Measurements from ENCODE around the gene MIPEP.
"Not testable (repeated sequence)": the region's sequence is repeated elsewhere in the genome, so short reads cannot be mapped to it uniquely, and the experiment has no call there.

MIPEP gene

DNA sequence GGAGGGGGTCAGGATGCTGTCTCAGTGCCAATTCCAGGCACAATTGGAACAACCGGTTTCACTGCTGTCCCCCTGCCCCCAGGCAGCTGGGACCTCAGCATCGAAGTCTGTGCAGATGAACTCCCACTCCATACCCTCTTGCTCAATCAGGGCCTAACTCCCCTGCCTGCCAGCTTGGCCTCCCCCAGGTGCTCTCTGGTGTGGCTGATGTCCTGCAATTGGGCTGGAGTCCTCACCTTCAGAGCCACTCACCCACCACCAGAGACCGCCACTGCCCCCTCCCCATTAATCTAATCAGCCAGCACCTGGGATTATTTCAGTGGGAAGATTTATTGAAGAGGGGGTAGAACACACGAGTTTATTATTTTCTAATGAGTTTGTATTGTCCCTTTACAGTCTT is 118.8 kb downstream of the MIPEP start:
- DNase-seq = no peak

DNA sequence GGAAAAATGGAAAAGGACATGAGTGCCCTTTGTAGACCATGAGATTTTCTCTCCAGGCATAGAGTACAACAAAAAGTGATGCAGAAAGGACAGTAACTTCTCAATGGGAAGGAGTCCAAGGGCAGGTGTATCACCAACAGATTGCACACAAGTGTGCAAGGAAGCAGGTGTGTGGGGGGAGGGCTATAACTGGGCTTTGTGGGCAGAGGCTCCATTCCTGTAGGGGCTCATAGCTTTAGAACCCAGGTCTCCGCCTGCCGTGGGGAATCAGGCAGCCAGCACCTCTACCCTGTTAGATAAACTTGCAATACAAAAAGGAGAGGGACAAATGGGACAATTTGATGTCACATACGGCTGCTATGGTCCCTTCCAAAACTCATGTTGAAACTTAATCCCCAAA is 119.8 kb downstream of the MIPEP start:
- no peak for DNase-seq

DNA sequence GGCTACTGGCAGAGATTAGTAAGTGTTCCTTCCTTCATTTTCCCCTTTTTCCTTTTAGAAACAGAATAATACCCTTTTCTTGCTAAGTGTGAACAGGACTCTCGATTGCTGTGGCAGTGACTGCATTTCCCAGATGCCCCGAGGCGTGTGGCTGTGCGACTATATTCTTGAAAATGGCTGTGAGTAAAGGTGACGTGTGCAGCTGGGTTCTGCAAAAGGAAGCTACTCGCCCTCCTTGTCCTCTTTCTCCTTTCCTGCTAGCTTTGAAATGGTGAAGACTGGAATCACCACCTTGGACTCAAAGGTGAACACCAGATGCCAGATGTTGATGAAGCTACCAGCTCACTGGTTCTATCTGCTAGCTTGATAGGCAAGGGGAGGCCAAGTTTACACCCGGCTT is 121.4 kb downstream of the MIPEP start:
- no peak for DNase-seq

DNA sequence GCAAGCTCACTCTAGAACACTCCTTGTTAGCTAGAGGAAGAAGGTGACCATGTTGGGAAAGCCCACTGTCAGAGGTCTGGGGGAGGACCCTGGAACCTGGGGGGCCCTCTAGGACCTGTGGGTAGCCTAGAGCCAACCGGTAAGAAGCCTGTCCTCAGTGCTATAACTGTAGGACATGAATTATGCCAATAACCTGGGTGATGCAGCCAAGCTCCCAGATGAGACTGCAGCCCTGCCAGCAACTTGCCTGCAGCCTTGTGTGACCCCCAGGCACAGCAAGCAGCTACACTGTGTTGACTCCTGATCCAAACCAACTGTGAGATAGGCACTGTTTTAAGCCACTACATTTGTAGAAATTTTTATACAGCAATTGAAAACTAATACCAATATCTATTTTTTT is 122.3 kb downstream of the MIPEP start:
- no peak for DNase-seq

DNA sequence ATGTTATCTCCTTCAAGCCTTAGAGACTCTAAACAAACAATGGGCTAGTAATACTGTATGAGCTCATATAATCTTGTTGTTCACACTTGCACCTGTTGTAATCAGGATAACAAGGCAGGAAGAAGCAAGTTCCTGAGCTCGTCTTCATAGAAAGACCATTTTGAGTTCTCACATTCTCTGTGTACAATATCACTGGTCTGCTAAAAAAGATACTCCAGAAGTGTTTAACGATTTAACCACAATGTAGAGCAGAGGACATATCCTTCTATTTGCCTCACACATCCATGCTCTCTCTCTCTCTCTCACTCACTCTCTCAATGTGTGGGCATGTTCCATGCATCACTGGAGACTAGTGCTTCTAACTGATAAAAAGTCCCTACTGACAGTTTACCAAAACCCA is 122.9 kb downstream of the MIPEP start:
- no peak for DNase-seq

DNA sequence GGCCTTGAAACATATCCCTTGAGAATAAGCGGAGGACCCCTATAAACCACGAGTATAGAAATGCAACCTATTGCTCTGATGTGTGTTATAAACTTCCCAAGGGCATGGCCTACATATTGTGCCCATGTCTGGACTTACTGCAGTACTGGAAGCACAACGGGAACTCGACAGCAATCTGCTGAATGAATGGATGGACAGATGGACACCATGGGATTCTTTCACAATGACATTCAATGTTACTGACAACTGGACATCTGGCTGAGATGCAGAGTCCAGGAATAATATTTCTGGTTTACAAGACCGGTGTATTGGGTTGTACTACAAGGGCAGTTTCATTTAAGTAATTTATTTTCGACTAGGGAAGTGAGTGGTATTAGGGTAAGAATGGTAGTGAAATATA is 123.7 kb downstream of the MIPEP start:
- no peak for DNase-seq

DNA sequence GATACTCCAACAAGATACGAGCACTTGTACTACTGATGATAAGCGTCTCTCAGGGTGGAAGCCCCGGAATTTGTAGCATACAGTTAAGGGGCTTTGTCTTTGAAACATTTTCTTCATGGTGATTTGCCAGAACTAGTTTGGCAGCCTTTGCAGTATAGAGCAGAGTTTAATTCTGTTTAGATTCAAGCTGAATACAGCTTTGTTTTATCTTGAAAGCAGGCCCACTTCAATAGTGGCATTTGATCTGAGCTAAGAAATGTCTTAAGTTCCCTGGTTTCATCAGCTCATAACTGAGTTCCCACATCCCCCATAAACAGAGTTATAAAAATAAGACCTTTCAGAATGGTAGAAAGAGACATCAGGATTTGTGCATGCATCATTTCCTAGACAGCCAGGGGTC is 125.9 kb downstream of the MIPEP start:
- DNase-seq = no peak

DNA sequence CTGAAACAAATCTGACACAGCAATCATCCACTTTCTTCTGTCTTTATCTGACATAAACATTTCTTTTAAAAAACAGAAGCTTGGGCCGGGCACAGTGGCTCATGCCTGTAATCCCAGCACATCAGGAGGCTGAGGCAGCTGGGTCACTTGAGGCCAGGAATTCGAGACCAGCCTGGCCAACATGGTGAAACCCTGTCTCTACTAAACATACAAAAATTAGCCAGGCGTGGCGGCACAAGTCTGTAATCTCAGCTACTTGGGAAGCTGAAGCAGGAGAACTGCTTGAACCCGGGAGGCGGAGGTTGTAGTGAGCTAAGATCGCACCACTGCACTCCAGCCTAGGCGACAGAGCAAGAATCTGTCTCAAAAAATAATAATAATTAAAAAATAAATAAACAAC is 127.4 kb downstream of the MIPEP start:
- not testable (repeated sequence) for DNase-seq

DNA sequence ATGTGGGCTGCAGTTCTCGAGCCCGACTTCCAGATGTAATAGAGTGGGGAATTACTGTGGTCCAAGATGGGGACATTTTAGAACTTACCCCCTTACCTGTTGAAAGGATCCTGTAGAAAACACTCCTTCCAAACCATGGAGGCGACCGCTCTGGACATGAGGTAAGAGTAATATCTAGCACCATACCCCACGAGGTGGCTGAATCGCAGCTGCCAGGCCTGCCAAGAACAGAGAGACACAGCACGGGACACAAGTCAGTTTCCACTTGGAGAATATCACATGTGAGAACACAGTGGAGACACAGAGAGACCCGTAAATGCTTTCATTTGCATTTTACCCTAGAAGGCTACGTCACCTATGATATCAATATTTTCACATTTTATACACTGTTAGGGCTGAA is 129.2 kb downstream of the MIPEP start:
- DNase-seq = no peak

DNA sequence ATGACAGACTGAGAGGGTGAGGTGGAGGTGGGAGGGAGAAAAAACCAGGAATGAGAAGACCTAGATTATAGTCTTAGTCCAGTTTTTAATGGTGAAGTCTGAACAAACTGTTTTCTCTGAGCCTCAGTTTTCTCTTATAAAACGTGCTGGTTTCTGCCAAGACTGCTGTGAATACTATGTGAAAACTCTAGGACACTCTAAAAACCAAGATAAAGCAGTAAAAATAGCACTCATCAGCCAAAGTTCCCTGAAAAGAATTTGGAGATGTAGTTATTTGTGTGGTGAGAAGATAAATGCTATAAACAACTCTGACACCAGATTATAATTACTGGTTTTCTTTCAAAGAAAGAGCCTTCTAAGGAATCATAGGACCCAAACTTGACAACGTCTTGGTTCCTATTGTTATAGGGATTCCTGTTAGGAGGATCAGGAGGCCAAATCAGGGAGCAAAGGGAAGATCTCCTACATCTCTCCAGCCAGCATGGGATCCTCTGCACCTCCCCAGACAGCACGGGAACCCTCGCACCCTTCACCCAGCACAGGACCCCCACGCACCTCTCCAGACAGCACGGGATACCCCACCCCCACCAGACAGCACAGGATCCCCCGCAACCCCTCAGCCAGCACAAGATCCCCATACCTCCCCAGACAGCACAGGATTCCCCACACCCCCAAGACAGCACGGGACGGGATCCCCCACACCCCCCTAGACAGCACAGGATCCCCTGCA is 130.2 kb downstream of the MIPEP start:
- DNase-seq = no peak

DNA sequence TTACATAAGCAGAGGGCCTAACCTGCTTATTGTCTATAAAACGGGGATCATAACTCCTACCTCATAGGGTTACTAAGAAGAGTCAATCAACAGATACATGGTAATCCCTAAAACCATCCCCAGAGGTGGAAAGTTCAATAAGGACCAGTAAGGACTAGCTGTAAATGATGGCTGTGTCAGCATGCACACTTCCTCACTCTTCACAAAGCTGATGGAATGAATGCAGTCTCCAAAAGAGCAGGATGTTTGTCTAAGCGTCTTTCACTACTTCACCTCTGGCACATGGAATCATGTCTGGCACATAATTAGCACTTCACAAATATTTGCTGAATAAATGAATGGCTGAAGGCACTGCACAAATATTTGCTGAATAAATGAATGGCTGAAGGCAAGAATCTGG is 134.2 kb downstream of the MIPEP start:
- no peak for DNase-seq

DNA sequence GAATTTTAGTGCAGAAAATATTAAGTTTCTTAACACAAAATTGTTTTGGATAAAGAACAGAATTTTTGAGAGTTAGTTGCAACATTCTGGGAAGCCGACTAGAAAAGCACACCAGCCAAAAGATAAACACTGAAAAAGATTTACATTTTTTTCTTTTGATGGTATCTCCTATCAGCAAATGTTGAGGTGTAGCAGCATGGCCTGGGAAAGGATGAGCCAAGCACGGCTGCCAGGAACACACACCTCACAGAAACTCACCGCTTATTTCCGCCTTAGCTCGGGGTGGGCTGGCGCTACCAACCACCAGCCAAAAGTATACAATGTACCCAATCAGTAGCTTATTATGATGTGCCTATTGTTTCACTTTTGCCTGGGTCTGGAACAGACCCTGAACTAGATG is 134.7 kb downstream of the MIPEP start:
- DNase-seq = no peak

DNA sequence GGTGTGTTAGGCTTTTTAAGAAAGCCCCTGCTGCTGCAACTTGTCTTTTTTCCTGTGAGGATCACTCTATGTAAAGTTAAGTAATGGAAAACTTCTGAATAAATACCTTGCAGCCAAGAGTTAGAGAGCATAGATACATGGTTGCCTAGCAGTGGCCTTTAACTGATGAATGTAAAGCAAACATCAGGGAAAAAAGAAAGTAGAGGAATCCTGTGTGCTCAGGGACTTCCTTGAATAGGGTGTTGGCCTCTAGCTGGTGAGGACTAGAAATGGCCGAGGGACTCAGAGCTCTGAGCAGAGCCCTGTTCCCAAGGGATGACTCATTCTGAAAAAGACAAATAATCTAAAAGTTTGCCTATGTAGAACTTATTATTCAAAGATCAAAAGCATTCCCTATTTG is 135.7 kb downstream of the MIPEP start:
- no peak for DNase-seq

DNA sequence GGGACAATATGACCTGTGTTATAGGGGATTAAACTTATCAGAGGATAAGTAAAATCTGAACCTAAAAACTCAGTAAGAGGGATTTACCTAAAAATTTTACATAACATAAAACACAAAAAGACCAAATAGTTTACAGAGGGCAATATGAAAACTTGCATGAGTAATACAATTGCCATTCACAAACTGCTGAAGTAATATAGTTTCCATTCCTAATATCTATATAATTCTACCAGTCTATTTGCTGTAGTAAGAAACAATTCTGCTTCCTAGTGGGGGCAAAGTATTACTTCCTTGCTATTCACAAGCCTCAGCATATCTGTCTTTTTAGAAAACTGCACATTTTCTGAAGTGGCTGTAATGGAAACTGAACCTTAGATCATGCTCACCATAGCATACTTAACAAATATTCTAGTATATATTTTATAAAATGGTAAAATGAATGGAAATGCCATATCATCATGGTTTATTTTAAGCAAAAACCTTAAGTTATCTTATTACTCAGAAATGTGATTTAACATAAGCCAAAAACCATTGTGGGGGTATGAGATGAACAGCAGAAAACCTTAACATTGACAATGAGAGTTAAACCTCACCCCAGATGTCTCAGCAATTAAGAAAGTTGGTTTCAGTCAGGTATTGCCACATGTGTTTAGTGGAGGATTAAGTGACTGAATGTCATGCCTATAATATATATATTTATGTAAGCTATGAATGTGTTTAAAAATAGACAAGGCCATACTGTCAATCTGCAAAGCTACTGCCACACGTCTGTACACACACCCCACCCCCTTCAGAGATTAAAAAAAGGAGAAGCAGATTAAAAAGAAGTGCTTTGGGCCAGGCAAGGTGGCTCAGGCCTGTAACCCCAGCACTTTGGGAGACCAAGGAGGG is 136.8 kb downstream of the MIPEP start:
- no peak for DNase-seq

DNA sequence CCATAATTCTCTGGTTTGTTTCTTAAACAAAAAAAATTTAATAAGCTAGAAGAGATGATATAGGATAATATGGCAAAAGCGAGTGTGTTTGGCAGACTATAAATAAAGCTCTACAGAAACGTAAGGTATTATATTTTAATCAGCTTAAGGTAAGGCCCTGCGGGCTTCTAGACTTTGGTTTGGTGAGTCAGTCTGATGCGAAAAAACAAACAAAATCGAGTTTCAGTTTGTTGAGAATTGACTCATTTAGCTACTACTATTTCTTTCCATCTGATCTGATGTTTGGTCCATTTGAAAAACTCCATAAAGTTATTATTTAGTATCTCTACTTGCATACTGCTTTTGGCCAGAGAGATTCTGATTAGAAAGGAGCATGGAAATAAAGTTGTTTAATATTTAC is 138.0 kb downstream of the MIPEP start:
- DNase-seq = no peak

DNA sequence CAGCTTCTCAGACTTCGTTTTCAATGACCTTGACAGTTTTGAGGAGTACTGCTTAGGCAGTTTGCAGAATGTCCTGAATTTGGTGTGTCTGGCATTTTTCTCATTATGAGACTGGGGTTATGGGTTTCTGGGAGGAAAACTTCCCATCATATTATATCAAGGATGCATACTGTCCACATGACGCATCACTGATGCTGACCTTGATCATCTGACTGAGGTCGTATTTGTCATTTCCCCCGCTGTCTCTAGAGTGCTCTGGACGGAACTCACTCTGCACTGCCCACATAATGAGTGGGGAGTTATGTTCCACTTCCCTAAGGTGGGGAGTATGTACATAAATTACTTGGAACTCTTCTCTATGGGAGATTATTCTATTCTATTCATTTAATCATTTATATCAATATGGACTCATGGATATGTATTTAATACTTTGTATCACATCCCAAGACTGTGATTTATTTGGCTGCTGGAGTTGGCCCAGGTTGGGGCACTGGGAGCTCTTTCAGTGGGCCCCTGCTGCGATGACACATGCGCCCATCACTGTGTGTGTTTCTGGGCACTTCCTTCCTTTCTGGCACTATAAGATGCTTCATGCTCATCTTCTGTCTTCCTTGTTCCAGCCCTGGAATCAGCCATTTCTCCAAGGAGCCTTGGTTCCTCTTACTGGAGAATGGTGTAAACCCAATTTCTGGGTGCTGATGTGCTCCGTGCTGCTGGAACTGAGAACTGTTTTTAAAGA is 138.6 kb downstream of the MIPEP start:
- DNase-seq = no peak

DNA sequence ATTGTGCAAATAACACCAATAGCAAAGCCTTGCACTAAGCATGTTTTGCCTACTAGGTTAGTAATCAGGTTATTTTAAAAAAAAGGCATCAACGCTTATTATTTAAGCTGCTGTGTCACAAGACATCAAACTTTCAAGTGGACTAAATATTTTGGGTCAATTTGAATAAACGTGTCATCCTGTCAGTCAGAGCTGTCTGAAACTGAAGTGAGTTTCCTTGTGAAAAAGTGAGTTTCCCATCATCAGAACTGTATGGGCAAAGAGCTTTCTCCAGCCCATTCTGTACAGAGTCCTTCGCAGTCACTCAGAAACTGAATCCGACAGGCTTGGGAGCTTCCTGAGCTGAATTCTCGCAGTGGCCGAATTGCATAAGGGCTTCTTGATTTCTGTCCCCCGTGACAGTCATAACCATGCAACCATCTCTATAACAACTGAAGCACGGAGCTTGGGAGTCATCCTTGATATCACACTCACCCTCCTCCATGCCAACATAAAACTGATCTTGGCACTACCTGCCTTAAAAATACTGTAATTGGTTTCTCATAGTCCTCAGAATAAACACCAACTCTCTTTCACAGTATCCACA is 139.8 kb downstream of the MIPEP start:
- DNase-seq = no peak

DNA sequence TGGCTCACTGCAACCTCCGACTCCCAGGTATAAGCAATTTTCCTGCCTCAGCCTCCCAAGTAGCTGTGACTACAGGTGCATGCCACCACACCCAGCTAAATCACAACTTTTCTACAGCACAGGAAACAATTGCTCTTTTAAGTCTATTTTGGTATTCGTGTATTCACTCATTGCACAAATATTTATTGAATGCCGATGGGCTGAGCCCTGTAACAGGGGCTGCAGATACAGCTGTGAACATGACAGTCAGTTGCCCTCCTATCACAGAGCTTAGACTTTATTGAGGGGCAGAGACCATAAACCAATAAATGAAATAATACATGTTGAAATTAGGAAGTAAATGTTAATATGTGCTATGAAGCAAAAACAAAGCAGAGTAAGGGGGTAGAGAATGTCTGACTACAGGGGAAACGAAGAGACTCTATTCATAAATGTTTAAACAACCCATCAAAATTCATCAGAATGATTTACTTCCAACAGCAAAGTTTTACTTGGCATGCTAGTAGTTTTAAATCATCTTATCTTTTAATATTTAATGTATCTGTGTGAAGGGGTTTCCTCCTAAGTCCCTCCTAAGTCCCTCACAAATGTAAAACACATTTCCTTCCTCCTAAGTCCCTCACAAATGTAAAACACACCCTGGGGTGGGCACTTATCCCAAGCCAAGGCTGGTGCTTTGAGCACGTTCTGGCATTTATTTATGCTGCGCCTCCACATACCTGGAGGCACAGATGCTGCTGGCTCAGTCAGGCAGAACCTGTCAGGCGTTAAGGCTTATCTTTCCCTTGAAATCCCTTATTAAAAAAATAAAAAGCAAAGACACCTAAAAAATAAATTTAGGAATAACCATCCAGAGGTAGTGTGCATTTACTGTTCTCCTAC is 140.8 kb downstream of the MIPEP start:
- DNase-seq = no peak

DNA sequence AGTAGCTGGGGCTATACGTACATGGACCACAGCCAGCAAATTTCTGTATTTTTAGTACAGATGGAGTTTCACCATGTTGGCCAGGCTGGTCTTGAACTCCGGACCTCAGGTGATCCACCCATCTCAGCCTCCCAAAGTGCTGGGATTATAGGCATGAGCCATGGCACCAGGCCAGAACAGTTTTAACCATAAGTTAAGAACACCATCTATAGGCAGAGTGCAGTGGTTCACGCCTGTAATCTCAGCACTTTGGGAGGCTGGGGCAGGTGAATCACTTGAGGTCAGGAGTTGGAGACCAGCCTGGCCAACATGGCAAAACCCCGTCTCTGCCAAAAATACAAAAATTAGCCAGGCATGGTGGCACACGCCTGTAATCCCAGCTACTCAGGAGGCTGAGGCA is 143.1 kb downstream of the MIPEP start:
- DNase-seq = not testable (repeated sequence)

DNA sequence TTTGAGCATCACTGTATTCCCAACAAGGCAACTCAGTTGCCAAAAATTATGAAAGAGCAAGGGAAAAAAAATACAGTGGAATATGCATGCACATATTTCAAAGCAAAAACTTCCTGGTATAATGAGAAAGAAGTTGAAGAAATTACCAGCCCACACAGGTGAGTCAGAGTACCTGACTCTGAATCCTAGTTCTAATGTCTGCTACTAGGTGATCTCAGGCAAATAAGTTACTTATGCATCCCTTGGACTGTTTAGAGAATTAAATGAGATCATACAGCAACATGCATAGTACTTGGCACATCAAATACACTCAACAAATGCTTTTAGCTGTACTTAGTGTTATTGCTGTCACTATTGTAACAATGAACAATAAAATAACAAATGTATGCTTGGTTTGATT is 144.9 kb downstream of the MIPEP start:
- DNase-seq = no peak

DNA sequence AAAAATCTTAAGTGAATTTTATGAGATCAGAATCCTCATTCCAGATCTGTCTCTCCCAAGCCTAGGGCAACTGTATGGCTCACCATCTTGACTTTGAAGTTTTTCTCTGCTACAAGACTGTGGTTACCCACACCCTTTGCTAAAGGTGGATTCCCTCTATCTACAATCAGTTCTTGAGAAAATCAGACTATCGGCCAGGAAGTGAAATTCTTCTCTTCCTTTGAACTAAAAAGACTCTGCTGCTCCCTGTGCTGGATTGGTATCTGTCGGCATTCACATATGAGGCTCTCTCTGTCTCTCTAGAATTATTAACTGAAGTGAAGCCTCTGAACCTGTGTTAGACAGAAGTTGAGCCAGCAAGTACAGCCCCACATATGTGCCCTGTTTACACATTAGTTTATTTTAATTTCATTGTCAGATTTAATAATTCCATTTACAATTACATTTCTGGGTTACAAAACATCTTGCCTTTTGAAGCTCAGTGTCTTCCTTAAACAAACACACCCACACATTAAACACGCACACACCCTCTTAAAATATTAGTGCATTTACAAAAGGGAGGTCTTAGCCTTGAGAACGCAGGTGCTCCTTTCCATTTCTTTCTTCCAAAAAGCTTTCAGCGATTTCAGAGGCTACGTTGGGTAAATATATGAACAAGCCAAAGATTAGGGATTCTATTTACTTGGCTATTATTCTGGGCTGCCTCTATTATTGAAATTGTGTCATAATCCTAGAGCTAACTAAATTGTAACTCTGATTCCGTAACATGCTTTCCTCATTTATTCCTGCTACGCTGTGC is 145.7 kb downstream of the MIPEP start:
- no peak for DNase-seq
